Effector memory CD8-positive, alpha-beta T cell (primary cell): ENCODE data around the gene NOS3.
"Not testable (repeated sequence)": the region's sequence is repeated elsewhere in the genome, so short reads cannot be mapped to it uniquely, and the experiment has no call there.

Experiments used
- ATAC-seq: fragments of 150-1000 bp; cut with Tn5 transposase; replicated peaks from 2 replicates; pipeline ENCODE4 v1.10.0; 2021; ENCODE audit warnings: mild to moderate bottlenecking, moderate library complexity
- DNase-seq, 3 experiments: peaks; one replicate each; pipeline ENCODE4 v3.0.0; 2021
- H3K27ac Mint-ChIP-seq, 2 donors: one replicate each; pipeline ENCODE4 v1.8.0; 2022; ENCODE audit warnings: mild to moderate bottlenecking in 2 of 2, mixed read lengths in 2 of 2, moderate library complexity in 2 of 2
- H3K27me3 Mint-ChIP-seq, 2 donors: one replicate each; pipeline ENCODE4 v1.8.0; 2022; ENCODE audit warnings: mixed read lengths in 2 of 2
- H3K36me3 Mint-ChIP-seq: one replicate; pipeline ENCODE4 v1.8.0; 2022; ENCODE audit warnings: mild to moderate bottlenecking, moderate library complexity, mixed read lengths; ENCODE audit not compliant: insufficient read depth
- H3K4me1 Mint-ChIP-seq, 2 donors: one replicate each; pipeline ENCODE4 v1.8.0; 2022; ENCODE audit warnings: low read depth in 2 of 2, mixed read lengths in 2 of 2
- H3K4me3 Mint-ChIP-seq, 2 donors: one replicate each; pipeline ENCODE4 v1.8.0; 2022; ENCODE audit warnings: mild to moderate bottlenecking in 2 of 2, mixed read lengths in 2 of 2, moderate library complexity in 2 of 2
- H3K9me3 Mint-ChIP-seq, 2 donors: one replicate each; pipeline ENCODE4 v1.8.0; 2022; ENCODE audit warnings: mixed read lengths in 2 of 2

The NOS3 gene

DNA sequence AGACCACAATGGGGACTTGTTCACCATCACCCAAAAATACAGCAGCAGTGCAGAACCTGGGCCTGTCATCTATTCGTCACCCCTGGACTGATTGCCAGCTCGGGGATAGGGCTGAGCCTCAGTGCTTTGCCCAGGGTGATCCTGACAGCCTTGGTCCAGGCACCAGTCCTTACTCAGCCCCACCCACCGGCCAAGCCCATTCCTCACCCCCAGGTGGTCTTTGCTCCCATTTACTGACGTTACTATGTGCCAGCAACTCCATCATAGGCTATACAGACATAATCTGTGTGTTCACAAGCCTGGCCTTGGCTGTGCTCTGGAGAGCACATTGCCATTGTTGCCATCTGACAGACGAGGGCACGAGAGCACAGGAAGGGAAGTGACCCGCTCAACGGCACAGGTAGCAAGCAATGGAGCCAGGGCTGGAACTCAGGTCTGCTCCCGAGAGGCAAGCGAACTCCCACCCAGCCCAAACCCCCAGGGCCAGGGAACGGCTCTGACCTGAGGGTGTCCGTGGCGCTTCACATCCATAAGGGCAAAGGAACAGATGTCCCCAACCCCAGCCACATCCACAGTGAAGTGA is 26.6 kb downstream of the NOS3 start:
- peak overlapping the region; percentile 86 to 89 for H3K27ac Mint-ChIP-seq

DNA sequence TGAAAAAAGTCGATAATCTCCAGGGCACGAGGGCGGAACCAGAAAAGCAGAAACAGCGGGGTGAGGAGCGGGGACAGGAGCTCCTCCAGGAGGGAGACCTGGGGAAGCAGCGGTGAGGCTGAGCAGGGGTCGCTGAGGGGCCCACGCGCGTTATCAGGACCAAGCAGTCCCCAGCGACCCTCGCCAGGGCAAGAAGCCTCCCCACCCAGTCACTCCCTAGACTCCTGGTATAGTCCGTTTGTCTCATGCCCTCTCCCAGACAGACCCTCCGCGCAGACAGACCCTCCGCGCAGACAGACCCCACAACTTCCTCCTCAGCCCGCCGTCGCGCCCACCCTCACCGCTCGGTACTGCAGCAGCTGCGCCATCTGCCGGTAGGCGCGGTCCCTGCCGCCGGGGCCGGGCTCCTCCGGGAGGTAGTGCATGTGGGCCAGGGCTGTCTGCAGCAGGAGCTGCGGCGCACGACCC is 27.2 kb downstream of the NOS3 start:
- no peaks in the 10 kb centered on the region for H3K9me3 Mint-ChIP-seq
- ATAC-seq: peak; percentile 46
- peaks cover 30 to 37% of the 10 kb centered on the region in 2 donors for H3K4me1 Mint-ChIP-seq
- peak; percentile 77 to 83 (median 80) for DNase-seq
- peak overlapping the region; percentile 86 to 89 for H3K27ac Mint-ChIP-seq
- peaks cover 28% of the 10 kb centered on the region for H3K36me3 Mint-ChIP-seq
- peak overlapping the region; percentile 85 to 86 for H3K4me3 Mint-ChIP-seq
- H3K27me3 Mint-ChIP-seq: peaks cover 37 to 50% of the 10 kb centered on the region in 2 donors

More for the DNA sequence above, 26.6 kb downstream of the NOS3 start:
- DNase-seq: no peak
- Mint-ChIP-seq H3K4me1 (peaks cover 34 to 40% of the 10 kb centered on the region in 2 donors), H3K36me3 (peaks cover 28% of the 10 kb centered on the region), H3K27me3 (peaks cover 33 to 45% of the 10 kb centered on the region in 2 donors), H3K4me3 (peak overlapping the region; percentile 85 to 86), H3K9me3 (no peaks in the 10 kb centered on the region)
- ATAC-seq: no peak

DNA sequence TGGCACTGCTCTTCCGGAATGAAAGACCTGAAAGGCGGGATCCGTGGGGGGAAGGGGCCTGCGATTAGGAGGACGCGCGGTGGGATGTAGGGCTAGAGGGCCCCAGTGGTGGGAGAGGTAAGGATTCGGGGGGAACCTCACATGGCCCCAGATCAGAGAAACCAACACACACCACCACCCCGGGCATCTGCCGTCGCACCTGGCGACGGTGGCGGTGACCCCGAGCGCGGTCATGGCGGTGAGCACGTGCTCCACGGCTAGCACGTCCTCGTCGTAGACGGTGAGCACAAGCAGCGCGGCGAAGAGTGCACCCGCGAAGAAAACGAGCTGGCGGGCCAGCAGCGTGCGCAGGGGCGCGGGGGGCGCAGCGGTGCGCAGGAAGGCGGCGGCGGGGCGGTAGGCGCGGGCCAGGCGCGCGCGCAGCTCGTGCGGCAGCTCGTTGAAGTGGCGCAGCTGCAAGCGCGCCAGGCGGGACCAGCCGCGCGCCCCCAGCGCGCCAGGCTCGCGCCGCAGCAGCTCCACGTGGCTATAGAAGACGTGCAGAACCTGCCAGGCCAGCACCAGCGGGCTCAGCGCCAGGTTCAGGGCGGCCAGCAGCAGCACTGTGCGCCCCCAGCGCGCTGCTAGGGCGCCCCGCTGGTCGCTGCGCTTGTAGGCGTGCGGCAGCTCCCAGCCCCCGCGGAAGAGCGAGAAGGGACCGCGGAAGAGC is 27.8 kb downstream of the NOS3 start:
- H3K4me1 Mint-ChIP-seq: peaks cover 30 to 37% of the 10 kb centered on the region in 2 donors
- H3K27ac Mint-ChIP-seq: peak overlapping the region; percentile 86 to 89
- ATAC-seq (peak; percentile 44), DNase-seq (peak; percentile 34 to 48 (median 37))
- H3K36me3 Mint-ChIP-seq: peaks cover 26% of the 10 kb centered on the region
- H3K4me3 Mint-ChIP-seq: peak overlapping the region; percentile 85 to 86
- H3K27me3 Mint-ChIP-seq: peaks cover 40 to 56% of the 10 kb centered on the region in 2 donors
- H3K9me3 Mint-ChIP-seq: no peaks in the 10 kb centered on the region

DNA sequence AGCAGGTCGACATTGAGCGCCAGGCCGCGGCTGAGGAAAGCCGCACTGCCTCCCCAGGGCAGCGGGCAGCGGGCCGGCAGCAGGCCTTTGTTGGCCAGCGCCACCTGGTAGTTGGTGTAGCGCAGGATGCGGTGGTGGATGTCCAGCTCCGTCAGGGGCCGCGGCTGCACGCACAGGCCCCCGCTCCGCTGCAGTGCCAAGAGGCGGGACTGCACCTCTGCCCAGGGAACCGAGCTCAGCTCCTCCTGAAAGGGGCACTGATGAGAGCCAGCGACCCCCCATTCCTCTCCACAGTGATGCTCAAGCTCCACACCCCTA is 28.3 kb downstream of the NOS3 start:
- H3K27me3 Mint-ChIP-seq: peaks cover 40 to 57% of the 10 kb centered on the region in 2 donors
- peaks cover 28 to 35% of the 10 kb centered on the region in 2 donors for H3K4me1 Mint-ChIP-seq
- no peaks in the 10 kb centered on the region for H3K9me3 Mint-ChIP-seq
- no peak for ATAC-seq
- no peak for DNase-seq
- peak overlapping the region; percentile 85 to 86 for H3K4me3 Mint-ChIP-seq
- no peak overlapping the region for H3K27ac Mint-ChIP-seq
- H3K36me3 Mint-ChIP-seq: peaks cover 21% of the 10 kb centered on the region

DNA sequence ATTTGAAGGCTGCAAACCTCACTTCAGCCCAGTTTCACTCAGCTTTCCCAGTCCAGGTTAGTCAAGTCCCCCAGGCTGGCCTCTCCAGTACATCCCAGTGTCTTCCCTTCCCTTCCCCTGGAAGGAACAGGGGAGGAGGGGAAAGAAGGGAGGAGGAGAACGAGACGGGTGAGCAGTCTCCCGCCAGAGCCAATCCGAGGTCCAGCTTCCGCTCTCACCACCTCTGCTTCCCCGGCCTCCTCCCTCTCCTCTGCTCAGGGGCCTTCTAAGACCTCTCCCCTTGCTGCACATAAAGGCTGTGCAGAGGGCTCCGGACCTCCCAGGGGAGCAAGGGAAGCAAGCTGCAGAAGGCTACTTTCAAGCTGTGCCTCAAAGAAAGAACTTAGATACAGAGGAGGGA is 29.4 kb downstream of the NOS3 start:
- DNase-seq: no peak
- no peak for ATAC-seq
- Mint-ChIP-seq H3K4me1 (peaks cover 21 to 25% of the 10 kb centered on the region in 2 donors), H3K27me3 (peaks cover 40 to 57% of the 10 kb centered on the region in 2 donors), H3K36me3 (peaks cover 10% of the 10 kb centered on the region), H3K4me3 (peak overlapping the region in 1 of 2 donors; percentile 86), H3K27ac (no peak overlapping the region), H3K9me3 (no peaks in the 10 kb centered on the region)

DNA sequence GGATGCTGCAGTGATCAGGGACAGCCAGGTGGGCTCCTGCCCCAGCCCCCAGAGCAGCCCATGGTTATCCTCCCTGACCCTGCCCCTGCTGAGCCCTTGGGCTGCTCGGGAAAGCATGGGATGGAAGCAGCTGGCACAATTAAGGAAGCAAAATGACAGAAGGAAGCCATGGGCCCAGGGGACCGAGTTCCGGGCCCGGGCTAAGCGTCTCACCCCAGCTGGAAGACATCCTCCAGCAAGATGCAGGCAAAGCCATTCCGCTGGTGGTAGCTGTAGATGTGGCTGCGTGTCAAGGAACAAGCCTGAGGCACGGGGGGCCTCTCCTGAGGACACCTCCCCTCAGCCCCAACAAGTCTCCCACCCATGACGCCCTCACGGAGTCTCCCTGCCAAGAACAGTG is 32.4 kb downstream of the NOS3 start:
- DNase-seq: no peak
- Mint-ChIP-seq H3K27me3 (peaks cover 40 to 52% of the 10 kb centered on the region in 2 donors), H3K4me1 (peaks cover 15 to 17% of the 10 kb centered on the region in 2 donors), H3K9me3 (no peaks in the 10 kb centered on the region), H3K27ac (no peak overlapping the region), H3K36me3 (peaks cover 8% of the 10 kb centered on the region), H3K4me3 (no peak overlapping the region)
- ATAC-seq: no peak

DNA sequence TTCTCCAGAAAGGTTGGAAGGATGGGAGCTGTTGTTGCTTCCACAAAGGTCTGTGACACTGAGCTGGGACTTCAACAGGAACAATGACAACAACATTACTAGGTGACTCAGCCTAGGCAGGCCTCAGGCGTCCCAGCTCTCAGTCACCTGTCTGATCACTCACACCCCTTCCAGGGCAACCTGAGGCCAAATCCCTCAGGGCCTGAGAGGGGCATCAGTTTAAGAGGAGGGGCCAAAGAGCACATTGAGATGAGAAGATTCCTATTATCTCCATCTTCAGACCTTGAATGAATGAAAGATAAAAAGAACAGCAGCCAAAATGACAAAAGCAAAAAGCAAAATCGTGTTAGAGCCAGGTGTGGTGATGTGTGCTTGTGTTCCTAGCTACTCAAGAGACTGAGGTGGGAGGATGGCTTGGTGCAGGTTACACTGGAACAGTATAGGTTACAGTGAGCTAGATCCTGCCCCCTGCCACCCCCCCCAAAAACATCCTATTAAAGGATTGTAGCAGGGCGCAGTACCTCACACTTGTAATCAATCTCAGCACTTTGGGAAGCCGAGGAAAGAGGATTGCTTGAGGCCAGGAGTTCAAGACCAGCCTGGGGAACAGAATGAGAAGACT is 33.7 kb downstream of the NOS3 start, which contains the start of gene ATG9B:
TSS of gene ATG9B (minus strand) at position 60 of the 622 bp plus-strand sequence. CDS start 71 bp downstream, outside the sequence.
- peaks cover 13 to 16% of the 10 kb centered on the region in 2 donors for H3K4me1 Mint-ChIP-seq
- H3K36me3 Mint-ChIP-seq: peaks cover 16% of the 10 kb centered on the region
- H3K9me3 Mint-ChIP-seq: no peaks in the 10 kb centered on the region
- ATAC-seq (no peak), DNase-seq (no peak)
- H3K4me3 Mint-ChIP-seq: no peak within 1 kb of the TSS
- peak within 1 kb of the TSS in 1 of 2 donors; percentile 66 for H3K27ac Mint-ChIP-seq
- H3K27me3 Mint-ChIP-seq: peaks cover 31 to 39% of the 10 kb centered on the region in 2 donors

DNA sequence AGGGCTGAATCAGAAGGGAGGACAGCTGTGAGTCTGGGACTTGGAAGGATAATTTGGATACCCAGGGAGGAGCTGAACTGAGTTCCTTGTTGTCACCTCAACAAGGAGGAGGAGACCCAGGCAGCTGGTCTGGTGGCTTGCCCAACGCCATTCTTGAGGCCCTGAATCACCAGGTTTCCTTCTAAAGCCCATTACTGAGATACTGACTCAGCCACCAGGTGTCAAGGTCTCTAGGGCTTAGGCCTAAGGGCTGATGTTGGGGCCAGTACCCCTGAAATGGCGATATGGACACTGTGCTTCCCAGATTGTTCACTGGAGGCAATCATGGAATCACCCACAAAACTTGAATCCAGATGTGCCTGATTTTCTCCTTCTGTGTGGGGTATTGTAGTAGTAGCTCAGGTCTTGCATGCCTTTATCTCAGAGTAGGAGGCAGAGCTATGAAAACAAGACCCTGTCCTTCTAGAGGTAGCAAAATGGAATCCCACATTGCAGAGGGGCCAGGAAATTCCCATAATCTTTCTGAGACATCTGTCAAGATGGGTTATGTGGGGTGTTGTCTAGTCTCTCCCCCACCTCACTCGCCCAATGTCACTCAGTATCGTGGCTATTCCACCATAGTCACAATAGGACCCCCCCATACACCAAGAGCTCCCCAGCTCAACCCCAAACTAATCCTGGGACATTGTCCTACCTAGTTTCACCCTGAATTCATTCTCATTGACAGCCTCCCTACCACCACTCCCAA is 35.3 kb downstream of the NOS3 start:
- no peaks in the 10 kb centered on the region for H3K9me3 Mint-ChIP-seq
- DNase-seq (no peak), ATAC-seq (no peak)
- no peak overlapping the region for H3K4me3 Mint-ChIP-seq
- H3K4me1 Mint-ChIP-seq: peaks cover 16 to 17% of the 10 kb centered on the region in 2 donors
- H3K27ac Mint-ChIP-seq: peak overlapping the region; percentile 10 to 100
- H3K36me3 Mint-ChIP-seq: peaks cover 20% of the 10 kb centered on the region
- peaks cover 15 to 23% of the 10 kb centered on the region in 2 donors for H3K27me3 Mint-ChIP-seq

DNA sequence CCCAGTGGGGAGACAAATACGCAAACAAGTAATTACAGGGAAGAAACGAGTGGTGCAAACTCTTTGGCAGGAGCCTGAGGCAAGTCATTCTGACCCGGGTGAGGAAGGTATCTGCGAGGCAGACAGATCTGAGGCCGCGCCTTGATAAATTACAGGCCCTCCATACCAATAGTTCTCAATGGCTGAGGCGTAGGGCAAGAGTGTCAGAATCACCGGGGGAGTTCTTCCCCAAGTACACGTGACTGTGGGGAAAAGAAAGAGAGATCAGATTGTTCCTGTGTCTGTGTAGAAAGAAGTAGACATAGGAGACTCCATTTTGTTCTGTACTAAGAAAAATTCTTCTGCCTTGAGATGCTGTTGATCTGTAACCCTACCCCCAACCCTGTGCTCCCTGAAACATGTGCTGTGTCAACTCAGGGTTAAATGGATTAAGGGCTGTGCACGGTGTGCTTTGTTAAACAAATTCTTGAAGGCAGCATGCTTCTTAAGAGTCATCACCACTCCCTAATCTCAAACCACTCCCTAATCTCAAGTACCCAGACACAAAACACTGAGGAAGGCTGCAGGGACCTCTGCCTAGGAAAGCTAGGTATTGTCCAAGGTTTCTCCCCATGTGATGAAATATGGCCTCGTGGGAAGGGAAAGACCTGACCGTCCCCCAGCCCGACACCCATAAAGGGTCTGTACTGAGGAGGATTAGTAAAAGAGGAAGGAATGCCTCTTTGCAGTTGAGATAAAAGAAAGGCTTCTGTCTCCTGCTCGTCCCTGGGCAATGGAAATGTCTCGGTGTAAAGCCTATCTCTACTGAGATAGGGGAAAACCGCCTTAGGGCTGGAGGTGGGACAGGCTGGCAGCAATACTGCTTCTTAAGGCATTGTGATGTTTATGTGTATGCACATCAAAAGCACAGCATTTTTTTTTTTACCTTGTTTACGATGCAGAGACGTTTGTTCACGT is 36.2 kb downstream of the NOS3 start:
- not testable (repeated sequence) for H3K9me3 Mint-ChIP-seq, ATAC-seq, DNase-seq
- peaks cover 20% of the 10 kb centered on the region for H3K36me3 Mint-ChIP-seq
- H3K4me1 Mint-ChIP-seq: peaks cover 17 to 23% of the 10 kb centered on the region in 2 donors
- peaks cover 7 to 14% of the 10 kb centered on the region in 2 donors for H3K27me3 Mint-ChIP-seq
- H3K4me3 Mint-ChIP-seq: peak overlapping the region; percentile 85 to 93
- H3K27ac Mint-ChIP-seq: peak overlapping the region; percentile 99 to 100

DNA sequence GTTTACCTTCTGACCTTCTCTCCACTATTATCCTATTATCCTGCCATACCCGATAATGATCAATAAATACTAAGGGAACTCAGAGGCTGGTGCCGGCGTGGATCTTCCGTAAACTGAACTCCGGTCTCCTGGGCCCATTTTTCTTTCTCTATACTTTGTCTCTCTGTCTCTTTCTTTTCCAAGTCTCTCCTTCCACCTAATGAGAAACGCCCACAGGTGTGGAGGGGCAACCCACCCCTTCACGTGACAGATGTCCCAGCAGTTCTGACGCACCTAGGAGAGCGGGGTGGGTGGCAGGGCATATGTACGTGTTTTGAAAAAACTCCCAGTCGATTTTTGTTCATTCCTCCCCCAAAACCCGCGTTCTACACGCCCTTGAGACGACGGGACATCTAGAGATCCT is 36.9 kb downstream of the NOS3 start:
- H3K9me3 Mint-ChIP-seq, H3K27me3 Mint-ChIP-seq, DNase-seq: not testable (repeated sequence)
- peak; percentile 22 for ATAC-seq
- peaks cover 20% of the 10 kb centered on the region for H3K36me3 Mint-ChIP-seq
- peak overlapping the region; percentile 85 to 93 for H3K4me3 Mint-ChIP-seq
- peak overlapping the region; percentile 99 to 100 for H3K27ac Mint-ChIP-seq
- peaks cover 17 to 23% of the 10 kb centered on the region in 2 donors for H3K4me1 Mint-ChIP-seq

DNA sequence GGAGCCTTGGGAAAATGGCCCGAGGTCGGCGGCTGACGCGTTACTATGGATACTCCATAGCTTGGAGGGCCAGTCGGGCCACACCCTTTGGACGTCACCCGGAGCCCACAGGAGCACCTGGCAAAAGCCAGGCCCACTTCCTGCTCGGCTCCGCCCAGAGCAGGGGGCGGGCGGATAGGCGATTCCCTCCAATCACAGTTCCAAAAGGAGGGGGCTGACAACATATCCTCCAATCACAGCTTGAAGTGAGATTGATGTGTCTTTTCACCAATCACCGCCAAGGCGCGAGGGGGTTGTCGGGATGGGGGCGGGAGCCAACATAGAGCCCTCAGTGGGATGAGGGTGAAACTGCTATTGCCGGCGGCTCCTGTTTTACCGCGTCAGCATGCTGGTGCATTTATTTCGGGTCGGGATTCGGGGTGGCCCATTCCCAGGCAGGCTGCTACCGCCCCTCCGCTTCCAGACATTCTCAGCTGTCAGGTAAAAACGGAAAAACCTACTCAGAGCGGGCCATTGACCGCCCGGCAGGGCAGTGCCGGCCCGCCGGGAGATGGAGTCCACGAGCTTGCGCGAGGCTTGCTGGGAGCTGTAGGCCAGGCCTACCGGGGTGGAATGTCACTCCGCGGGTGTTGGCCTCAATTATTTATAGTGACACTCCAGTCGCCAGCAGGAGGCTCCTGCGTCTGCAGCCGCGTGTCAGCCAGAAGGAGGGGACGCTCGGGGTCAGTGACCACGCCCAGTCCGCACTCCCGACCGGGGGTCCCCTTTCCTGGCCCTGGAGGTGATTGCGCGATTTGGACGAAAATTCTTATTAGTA is 37.5 kb downstream of the NOS3 start, which contains the start of gene ABCB8:
TSS of gene ABCB8 (plus strand) at position 320 of the 817 bp plus-strand sequence. CDS start at position 386, 66 bp downstream.
- H3K27ac Mint-ChIP-seq: peak within 1 kb of the TSS; percentile 99 to 100
- ATAC-seq: peak; percentile 86
- H3K36me3 Mint-ChIP-seq: peaks cover 20% of the 10 kb centered on the region
- H3K4me3 Mint-ChIP-seq: peak within 1 kb of the TSS; percentile 85 to 93
- DNase-seq: peak; percentile 98 to 99 (median 99)
- peaks cover 0 to 3% of the 10 kb centered on the region in 2 donors for H3K27me3 Mint-ChIP-seq
- no peaks in the 10 kb centered on the region for H3K9me3 Mint-ChIP-seq
- H3K4me1 Mint-ChIP-seq: peaks cover 17 to 23% of the 10 kb centered on the region in 2 donors
